CD14-positive monocyte (primary cell): ENCODE measurements around the gene DCLK1. TPM values are rescaled to one million over a fixed set of nuclear protein-coding genes. Genes with fewer than 3 reads are reported as not detected.

Source experiments
- DNase-seq, 3 donors: peaks; one replicate each; pipeline ENCODE4 v3.0.0-alpha.2; 2011 to 2022
- H2AFZ ChIP-seq: 2 replicates; pipeline ENCODE4 v1.6.0; 2012; ENCODE audit warnings: mild to moderate bottlenecking, low read depth, low read length, inconsistent platforms; ENCODE audit not compliant: insufficient read depth, poor library complexity, severe bottlenecking
- H3K27ac ChIP-seq, 2 donors: 1 replicate in 1 of 2; 2 replicates in 1 of 2; pipeline ENCODE4 v1.5.1; 2012 to 2013; ENCODE audit warnings: low read length in 2 of 2, control low read depth in 1 of 2, inconsistent platforms in 1 of 2, low read depth in 1 of 2, mild to moderate bottlenecking in 1 of 2
- H3K27me3 ChIP-seq, 2 donors: one replicate each; pipeline versions ENCODE4 v1.6.0 to v1.6.1; 2011 to 2013; ENCODE audit warnings: low read length in 2 of 2; ENCODE audit not compliant: control insufficient read depth in 2 of 2, insufficient read depth in 2 of 2
- H3K36me3 ChIP-seq, 2 donors: replicated peaks in 1 of 2; 1 replicate in 1 of 2; 2 replicates in 1 of 2; pipeline versions ENCODE4 v1.5.1 to v1.6.1; 2012 to 2013; ENCODE audit warnings: low read length in 2 of 2, control low read depth in 1 of 2, inconsistent platforms in 1 of 2, mild to moderate bottlenecking in 1 of 2; ENCODE audit not compliant: insufficient read depth in 2 of 2, control insufficient read depth in 1 of 2
- H3K4me1 ChIP-seq, 2 donors: 1 replicate in 1 of 2; 2 replicates in 1 of 2; pipeline versions ENCODE4 v1.5.1 to v1.6.1; 2012 to 2013; ENCODE audit warnings: low read length in 2 of 2, control low read depth in 1 of 2, inconsistent platforms in 1 of 2, mild to moderate bottlenecking in 1 of 2, moderate library complexity in 1 of 2; ENCODE audit not compliant: insufficient read depth in 2 of 2, control insufficient read depth in 1 of 2
- H3K4me2 ChIP-seq: replicated peaks from 2 replicates; pipeline ENCODE3; 2012; ENCODE audit warnings: low read length, moderate library complexity, mild to moderate bottlenecking; ENCODE audit not compliant: poor library complexity, severe bottlenecking; ENCODE audit errors: extremely low read depth
- H3K4me3 ChIP-seq, 3 experiments: fragments of 200-600 bp in 1 of 3; sonication (generic) in 1 of 3; replicated peaks in 1 of 3; 1 replicate in 2 of 3; 2 replicates in 1 of 3; pipeline ENCODE4 v1.5.1; 2011 to 2013; ENCODE audit warnings: low read length in 3 of 3, mild to moderate bottlenecking in 3 of 3, control low read depth in 2 of 3, low read depth in 2 of 3, inconsistent platforms in 1 of 3, moderate library complexity in 1 of 3
- H3K79me2 ChIP-seq: 2 replicates; pipeline ENCODE4 v1.6.0; 2012; ENCODE audit warnings: mild to moderate bottlenecking, control low read depth, inconsistent platforms, low read length, moderate library complexity; ENCODE audit not compliant: insufficient read depth
- H3K9ac ChIP-seq: 2 replicates; pipeline ENCODE4 v1.6.0; 2017; ENCODE audit warnings: low read length, mild to moderate bottlenecking; ENCODE audit not compliant: insufficient read depth, poor library complexity, severe bottlenecking
- H3K9me3 ChIP-seq, 2 donors: replicated peaks in 1 of 2; 1 replicate in 1 of 2; 2 replicates in 1 of 2; pipeline versions ENCODE4 v1.5.1 to v1.6.1; 2012 to 2013; ENCODE audit warnings: low read length in 2 of 2, control low read depth in 1 of 2; ENCODE audit not compliant: control insufficient read depth in 1 of 2, insufficient read depth in 1 of 2
- H4K20me1 ChIP-seq: 2 replicates; pipeline ENCODE4 v1.6.0; 2012; ENCODE audit warnings: mild to moderate bottlenecking, low read length, control low read depth, moderate library complexity; ENCODE audit not compliant: insufficient read depth
- H3K27ac Mint-ChIP-seq, 7 donors: one replicate each; pipeline ENCODE4 v1.8.0; 2020; ENCODE audit warnings: mild to moderate bottlenecking in 7 of 7, mixed read lengths in 7 of 7, moderate library complexity in 6 of 7, inconsistent platforms in 2 of 7
- H3K27me3 Mint-ChIP-seq, 3 donors: one replicate each; pipeline ENCODE4 v1.8.0; 2021 to 2022; ENCODE audit warnings: low read depth in 3 of 3, mild to moderate bottlenecking in 3 of 3, mixed read lengths in 3 of 3, moderate library complexity in 3 of 3, inconsistent platforms in 1 of 3
- H3K36me3 Mint-ChIP-seq, 2 donors: one replicate each; pipeline ENCODE4 v1.8.0; 2020; ENCODE audit warnings: mixed read lengths in 2 of 2, inconsistent platforms in 1 of 2, mild to moderate bottlenecking in 1 of 2
- H3K4me1 Mint-ChIP-seq: one replicate; pipeline ENCODE4 v1.8.0; 2020; ENCODE audit warnings: mild to moderate bottlenecking, mixed read lengths
- H3K4me3 Mint-ChIP-seq, 2 donors: one replicate each; pipeline ENCODE4 v1.8.0; 2020; ENCODE audit warnings: mild to moderate bottlenecking in 2 of 2, mixed read lengths in 2 of 2, moderate library complexity in 1 of 2
- H3K9me3 Mint-ChIP-seq, 7 donors: one replicate each; pipeline ENCODE4 v1.8.0; 2020 to 2022; ENCODE audit warnings: mixed read lengths in 7 of 7, mild to moderate bottlenecking in 6 of 7, moderate library complexity in 6 of 7, inconsistent platforms in 2 of 7
- WGBS: methylation state at CpG from one replicate; pipeline ENCODE4 v1.1.5; 2013; ENCODE audit warnings: missing lambda C conversion rate; ENCODE audit not compliant: insufficient coverage; 5-methylcytosine and 5-hydroxymethylcytosine counted together
- intact Hi-C, 2 donors: fragments of 100-400 bp; cut with micrococcal nuclease; formaldehyde crosslinking; loops; one replicate each; pipeline versions ENCODE4 v1.15.0 to v1.15.1; 2023
- polyA plus RNA-seq, 3 donors: library from polyadenylated mRNA; depleted of rRNA in 1 of 3; unstranded in 2 of 3; stranded (reverse) in 1 of 3; fragments of 300-500 nt in 2 of 3; fragments of >200 nt in 1 of 3; fragmentation: Illumina TruSeq in 2 of 3; gene quantifications; 1 replicate in 2 of 3; 2 replicates in 1 of 3; pipeline ENCODE4 v1.2.3, GENCODE V29; 2012 to 2021
- TF ChIP-seq, protein P1 (sequence below): fragments of 200-600 bp; IDR thresholded peaks from one replicate; pipeline ENCODE4 v1.8.0; 2022; ENCODE audit warnings: antibody characterized with exemption, mild to moderate bottlenecking

The DCLK1 gene
- polyA plus RNA-seq, 3 donors = not detected

DNA sequence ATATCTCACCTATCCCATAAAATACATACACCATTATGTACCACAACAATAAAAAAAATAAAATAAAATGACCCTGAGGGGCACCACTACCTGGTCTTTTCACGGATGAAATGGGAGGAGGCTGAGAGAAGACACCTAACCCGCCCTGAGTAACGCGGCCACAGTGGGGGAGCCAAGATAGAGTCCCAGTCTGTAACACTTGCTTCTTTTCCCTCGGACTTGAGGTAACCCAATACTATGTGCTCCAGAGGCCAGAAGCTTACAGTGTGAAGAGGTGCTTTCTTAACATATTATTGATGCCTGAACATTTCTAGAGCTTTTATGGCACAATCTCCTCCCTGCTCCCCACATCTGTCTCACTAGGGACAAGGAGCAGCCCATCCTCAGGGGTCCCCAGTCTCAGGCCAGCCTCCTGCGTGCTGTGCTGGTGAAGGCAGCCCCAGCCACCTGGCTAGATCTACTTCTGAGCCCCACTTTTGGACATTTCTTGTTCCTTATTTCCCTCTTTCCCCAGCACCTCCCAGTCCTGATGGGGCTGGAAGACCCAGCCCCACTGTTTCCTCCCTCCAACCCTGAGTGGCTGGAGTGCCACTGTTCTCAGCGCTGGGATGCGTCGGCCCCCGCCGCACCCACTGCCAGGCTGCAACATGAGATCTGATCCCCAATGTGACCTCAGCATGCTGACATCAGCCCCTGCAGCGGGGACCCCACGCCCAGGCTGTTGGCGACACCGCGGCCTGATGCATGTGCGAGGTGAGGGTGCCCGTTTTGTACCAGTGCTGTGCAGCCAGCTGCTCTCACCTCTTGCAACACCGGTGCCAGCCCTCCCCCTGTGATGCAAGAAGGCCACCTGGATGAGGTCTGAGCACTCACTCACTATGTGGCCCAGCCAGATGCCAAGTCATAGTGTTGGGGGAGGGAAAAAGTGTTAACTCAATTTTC is 143.3 kb downstream of the DCLK1 start:
- peaks cover 0 to 4% (median 0%) of the 10 kb centered on the region in 7 donors for H3K9me3 Mint-ChIP-seq
- TF ChIP-seq, protein P1, sequence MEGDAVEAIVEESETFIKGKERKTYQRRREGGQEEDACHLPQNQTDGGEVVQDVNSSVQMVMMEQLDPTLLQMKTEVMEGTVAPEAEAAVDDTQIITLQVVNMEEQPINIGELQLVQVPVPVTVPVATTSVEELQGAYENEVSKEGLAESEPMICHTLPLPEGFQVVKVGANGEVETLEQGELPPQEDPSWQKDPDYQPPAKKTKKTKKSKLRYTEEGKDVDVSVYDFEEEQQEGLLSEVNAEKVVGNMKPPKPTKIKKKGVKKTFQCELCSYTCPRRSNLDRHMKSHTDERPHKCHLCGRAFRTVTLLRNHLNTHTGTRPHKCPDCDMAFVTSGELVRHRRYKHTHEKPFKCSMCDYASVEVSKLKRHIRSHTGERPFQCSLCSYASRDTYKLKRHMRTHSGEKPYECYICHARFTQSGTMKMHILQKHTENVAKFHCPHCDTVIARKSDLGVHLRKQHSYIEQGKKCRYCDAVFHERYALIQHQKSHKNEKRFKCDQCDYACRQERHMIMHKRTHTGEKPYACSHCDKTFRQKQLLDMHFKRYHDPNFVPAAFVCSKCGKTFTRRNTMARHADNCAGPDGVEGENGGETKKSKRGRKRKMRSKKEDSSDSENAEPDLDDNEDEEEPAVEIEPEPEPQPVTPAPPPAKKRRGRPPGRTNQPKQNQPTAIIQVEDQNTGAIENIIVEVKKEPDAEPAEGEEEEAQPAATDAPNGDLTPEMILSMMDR = no peak
- no peaks in the 10 kb centered on the region for H3K36me3 Mint-ChIP-seq
- Histone ChIP-seq H3K9ac (no peak overlapping the region), H3K4me1 (no peaks in the 10 kb centered on the region), H3K4me2 (no peak overlapping the region), H3K79me2 (no peaks in the 10 kb centered on the region), H4K20me1 (no peaks in the 10 kb centered on the region), H3K27me3 (no peaks in the 10 kb centered on the region), H3K4me3 (no peak overlapping the region), H3K9me3 (no peaks in the 10 kb centered on the region), H2AFZ (no peak overlapping the region), H3K36me3 (no peaks in the 10 kb centered on the region), H3K27ac (no peak overlapping the region)
- H3K27ac Mint-ChIP-seq = peak overlapping the region in 1 of 7 donors; percentile 30
- no peaks in the 10 kb centered on the region for H3K4me1 Mint-ChIP-seq
- no peak overlapping the region for H3K4me3 Mint-ChIP-seq
- WGBS = 69% methylated on average over 14 of the region's 19 CpGs
- intact Hi-C loops = no loop called here
- peaks cover 3 to 4% (median 3%) of the 10 kb centered on the region in 3 donors for H3K27me3 Mint-ChIP-seq
- no peak for DNase-seq

DNA sequence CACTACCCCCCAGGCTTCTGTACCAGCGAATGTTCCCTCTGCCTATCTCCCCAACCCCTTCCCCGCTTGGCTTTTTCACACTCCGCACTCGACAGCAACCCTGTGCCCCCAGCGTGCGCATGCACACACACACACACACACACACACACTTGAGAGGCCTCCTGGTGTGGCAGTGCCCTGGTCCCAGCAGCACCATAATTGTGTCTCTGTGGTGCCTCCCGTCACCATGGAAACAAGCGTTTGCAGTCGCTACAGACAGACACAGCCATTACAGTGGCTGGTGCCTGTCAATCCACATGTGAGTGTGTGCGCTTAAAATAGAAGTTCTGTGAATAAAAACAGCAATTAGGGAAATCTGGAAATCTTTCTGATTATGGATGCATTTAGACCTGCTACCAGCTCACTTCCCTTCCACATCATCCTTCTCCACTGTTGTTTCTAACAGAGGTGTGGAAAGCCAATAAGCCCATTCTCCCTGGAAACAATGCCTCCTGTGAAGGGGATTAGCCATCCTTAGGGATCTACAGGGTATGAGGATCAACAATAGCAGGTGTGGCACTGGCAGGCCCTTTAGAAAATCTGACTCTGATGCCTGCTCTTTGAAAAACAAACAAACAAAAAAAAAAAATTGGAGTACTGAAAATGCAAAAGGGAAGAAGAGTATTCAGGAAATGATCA is 146.3 kb downstream of the DCLK1 start:
- TF ChIP-seq, protein P1 = no peak
- H3K27ac ChIP-seq = no peak overlapping the region
- 72% methylated on average over 8 of the region's 10 CpGs for WGBS
- H3K27ac Mint-ChIP-seq = no peak overlapping the region
- no peaks in the 10 kb centered on the region for H3K4me1 ChIP-seq
- H3K4me3 Mint-ChIP-seq = no peak overlapping the region
- no peaks in the 10 kb centered on the region for H4K20me1 ChIP-seq
- H3K4me2 ChIP-seq = no peak overlapping the region
- H3K27me3 Mint-ChIP-seq = peaks cover 0 to 3% (median 2%) of the 10 kb centered on the region in 3 donors
- H3K4me3 ChIP-seq = no peak overlapping the region
- H3K9me3 ChIP-seq = no peaks in the 10 kb centered on the region
- DNase-seq = no peak
- H3K79me2 ChIP-seq = no peaks in the 10 kb centered on the region
- no peaks in the 10 kb centered on the region for H3K36me3 Mint-ChIP-seq
- H3K9ac ChIP-seq = no peak overlapping the region
- intact Hi-C loops = no loop called here
- no peaks in the 10 kb centered on the region for H3K4me1 Mint-ChIP-seq
- no peaks in the 10 kb centered on the region for H3K36me3 ChIP-seq
- no peaks in the 10 kb centered on the region for H3K27me3 ChIP-seq
- no peak overlapping the region for H2AFZ ChIP-seq
- peaks cover 0 to 6% (median 0%) of the 10 kb centered on the region in 7 donors for H3K9me3 Mint-ChIP-seq
